Right ventricle myocardium superior (tissue), 1 donor: Measurements from ENCODE around the gene MERTK. TPM values are rescaled to one million over a fixed set of nuclear protein-coding genes. Genes with fewer than 3 reads are reported as not detected.

ENCODE experiments used
- total RNA-seq: library from RNA; stranded (reverse); fragmentation: NEBNext Ultra II Directional; extraction: Animal tissue kit (Norgen Biotek cat#: 25700); gene quantifications from one replicate; pipeline ENCODE4 v1.2.1, GENCODE V29; 2021
- donor health status: DM: no; HTN: yes; CAD: no; lungs with severe emphysema.

Gene MERTK
- total RNA-seq, 1 donor from 2014 or later: 5.0 TPM

Other genes starting within 250 kb of the MERTK start
- gene ANAPC1, start 14.4 kb upstream of the MERTK start, total RNA-seq: 17.1 TPM
- 6.0 TPM for gene TMEM87B, start 156.7 kb downstream of the MERTK start, total RNA-seq
- gene FBLN7, start 239.8 kb downstream of the MERTK start, total RNA-seq: 0.38 TPM